Stomach (tissue), 4 donors: ENCODE measurements around the gene MYO1E.

Source experiments
- CTCF ChIP-seq, 7 experiments: fragments of 450-650 bp in 4 of 7; fragments of 200-600 bp in 3 of 7; sonication (generic) in 3 of 7; IDR thresholded peaks; one replicate each; pipeline ENCODE4 v1.5.1; 2016 to 2019; ENCODE audit warnings: antibody characterized with exemption in 7 of 7, control low read depth in 2 of 7, mild to moderate bottlenecking in 1 of 7
- EP300 ChIP-seq: sonication (generic); formaldehyde crosslinking; IDR thresholded peaks from one replicate; pipeline ENCODE4 v1.6.1; 2017; ENCODE audit warnings: antibody characterized with exemption
- POLR2A ChIP-seq, 4 donors: fragments of 450-650 bp; IDR thresholded peaks; one replicate each; pipeline ENCODE4 v1.6.1; 2016; ENCODE audit warnings: antibody characterized with exemption in 4 of 4, control low read depth in 2 of 4, mild to moderate bottlenecking in 1 of 4, moderate library complexity in 1 of 4
- POLR2AphosphoS5 ChIP-seq, 3 donors: sonication (generic); formaldehyde crosslinking; IDR thresholded peaks; one replicate each; pipeline ENCODE4 v1.6.1; 2016; ENCODE audit warnings: antibody characterized with exemption in 3 of 3

- no peak for TF ChIP-seq POLR2A (IDR thresholded peaks at IDR 0.05)
- no peak for TF ChIP-seq CTCF (IDR thresholded peaks at IDR 0.05)
- TF ChIP-seq POLR2AphosphoS5 (IDR thresholded peaks at IDR 0.05) = no peak
- TF ChIP-seq EP300 = no peak
Measured at GRCh38 chr15:59271595-59272201, 101.0 kb downstream of the MYO1E start.
